Transverse colon (tissue), 4 donors: ENCODE data around the gene LAMP1. TPM values are rescaled to one million over a fixed set of nuclear protein-coding genes. Genes with fewer than 3 reads are reported as not detected.
"Not testable (repeated sequence)": the region's sequence is repeated elsewhere in the genome, so short reads cannot be mapped to it uniquely, and the experiment has no call there.

Experiments used
- DNase-seq: peaks from one replicate; pipeline ENCODE4 v3.0.0-alpha.2; 2019
- H3K27ac ChIP-seq, 4 donors: fragments of 200-600 bp; sonication (generic); 2 replicates each; pipeline ENCODE4 v1.5.1; 2016 to 2018; ENCODE audit warnings: inconsistent platforms in 4 of 4
- H3K27me3 ChIP-seq: fragments of 200-600 bp; sonication (generic); 2 replicates; pipeline ENCODE4 v1.5.1; 2017; ENCODE audit warnings: inconsistent platforms
- H3K36me3 ChIP-seq, 4 donors: fragments of 200-600 bp; sonication (generic); 2 replicates each; pipeline ENCODE4 v1.5.1; 2017 to 2019; ENCODE audit warnings: inconsistent platforms in 4 of 4
- H3K4me1 ChIP-seq, 4 donors: fragments of 200-600 bp; sonication (generic); 2 replicates each; pipeline ENCODE4 v1.5.1; 2017 to 2020; ENCODE audit warnings: inconsistent platforms in 4 of 4
- H3K4me3 ChIP-seq, 4 donors: fragments of 200-600 bp; sonication (generic); 1 replicate in 1 of 4; 2 replicates in 3 of 4; pipeline versions ENCODE4 v1.5.1 to v1.6.1; 2017 to 2019; ENCODE audit warnings: inconsistent platforms in 4 of 4
- H3K9me3 ChIP-seq, 2 donors: fragments of 200-600 bp; sonication (generic); 2 replicates each; pipeline ENCODE4 v1.5.1; 2017 to 2019; ENCODE audit warnings: inconsistent platforms in 2 of 2
- CTCF ChIP-seq, 5 experiments: fragments of 200-600 bp in 3 of 5; fragments of 450-650 bp in 2 of 5; sonication (generic) in 3 of 5; IDR thresholded peaks; 1 replicate in 2 of 5; 2 replicates in 3 of 5; pipeline ENCODE4 v1.5.1; 2016 to 2017; ENCODE audit warnings: antibody characterized with exemption in 5 of 5, inconsistent platforms in 3 of 5, mild to moderate bottlenecking in 2 of 5, moderate library complexity in 1 of 5
- EP300 ChIP-seq: sonication (generic); formaldehyde crosslinking; IDR thresholded peaks from one replicate; pipeline ENCODE4 v1.6.1; 2017; ENCODE audit warnings: antibody characterized with exemption, low read depth
- POLR2A ChIP-seq: fragments of 450-650 bp; IDR thresholded peaks from one replicate; pipeline ENCODE4 v1.6.1; 2016; ENCODE audit warnings: antibody characterized with exemption, mild to moderate bottlenecking, moderate library complexity
- POLR2AphosphoS5 ChIP-seq, 3 donors: sonication (generic); formaldehyde crosslinking; IDR thresholded peaks; one replicate each; pipeline ENCODE4 v1.6.1; 2016; ENCODE audit warnings: antibody characterized with exemption in 3 of 3
- WGBS, 2 donors: methylation state at CpG; one replicate each; pipeline ENCODE4 v1.1.5; 2018; ENCODE audit warnings: low coverage in 1 of 2; 5-methylcytosine and 5-hydroxymethylcytosine counted together
- in situ Hi-C, 4 donors: fragments of 200-750 bp; cut with MboI; loops; one replicate each; pipeline versions ENCODE4 v1.15.0 to v1.15.1; 2017; ENCODE audit warnings: low sequenced_read_pairs in 3 of 4, low pct_ligation_motif_present in 1 of 4, low pct_unique_long_range_greater_than_20kb in 1 of 4
- intact Hi-C: fragments of 100-400 bp; cut with DNase I; formaldehyde crosslinking; loops from one replicate; pipeline ENCODE4 v1.15.1; 2023; ENCODE audit warnings: low total_unique reads
- total RNA-seq, 4 donors: library from RNA; depleted of rRNA; stranded (reverse); fragments of >200 nt; gene quantifications; one replicate each; pipeline ENCODE4 v1.1.0, GENCODE V29; 2016

Gene LAMP1
- total RNA-seq, 4 donors from 2014 or later = 69.5 to 149 (median 103) TPM

DNA sequence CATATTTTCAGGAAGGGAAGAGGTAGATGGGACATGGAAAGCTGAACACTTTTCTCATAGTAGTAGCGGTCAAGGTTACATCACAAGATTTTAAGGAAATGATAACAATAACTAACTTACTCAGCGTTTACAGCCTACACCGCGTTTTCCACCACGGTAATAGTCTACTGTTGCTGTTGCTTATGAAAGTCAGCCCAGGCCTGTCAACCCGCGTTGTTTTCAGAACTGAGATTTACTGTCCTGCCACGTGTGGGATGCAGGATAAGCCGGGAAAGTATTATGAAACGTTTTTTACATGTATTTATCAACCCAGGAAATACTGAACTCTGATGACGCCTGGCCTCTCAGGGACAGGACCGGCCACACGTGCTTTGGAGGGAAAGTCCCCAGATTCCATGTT lies 36.0 kb upstream of the LAMP1 start:
- in situ Hi-C loops = no loop called here
- 86 to 87% methylated on average over 7 to 13 of the region's 13 CpGs for WGBS, 2 donors
- H3K36me3 ChIP-seq = peaks cover 0 to 50% (median 24%) of the 10 kb centered on the region in 4 donors

DNA sequence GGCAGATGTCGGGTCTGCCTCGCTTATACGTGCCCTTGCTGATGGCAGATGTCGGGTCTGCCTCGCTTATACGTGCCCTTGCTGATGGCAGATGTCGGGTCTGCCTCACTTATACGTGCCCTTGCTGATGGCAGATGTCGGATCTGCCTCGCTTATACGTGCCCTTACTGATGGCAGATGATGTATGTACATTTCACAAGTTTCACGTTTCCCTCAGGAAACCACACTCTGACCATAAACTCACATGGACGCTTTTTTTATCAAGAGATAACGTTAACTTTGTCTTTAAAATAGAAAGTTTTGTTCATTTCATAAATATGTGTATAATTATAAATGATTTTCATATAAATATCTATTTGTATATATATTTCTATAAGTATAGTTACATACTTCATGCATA lies 34.0 kb upstream of the LAMP1 start:
- DNase-seq, in situ Hi-C loops, H3K27ac ChIP-seq, H3K9me3 ChIP-seq, intact Hi-C loops, H3K27me3 ChIP-seq, H3K4me1 ChIP-seq, H3K4me3 ChIP-seq: not testable (repeated sequence)
- peaks cover 0 to 37% (median 17%) of the 10 kb centered on the region in 4 donors for H3K36me3 ChIP-seq
- WGBS, 2 donors = 70 to 83% methylated on average over 12 to 14 of the region's 14 CpGs

More for the DNA sequence above, 36.0 kb upstream of the LAMP1 start:
- H3K27ac ChIP-seq = no peak overlapping the region
- no peaks in the 10 kb centered on the region for H3K27me3 ChIP-seq
- H3K4me1 ChIP-seq = no peaks in the 10 kb centered on the region
- intact Hi-C loops = no loop called here
- H3K4me3 ChIP-seq = no peak overlapping the region
- H3K9me3 ChIP-seq = no peaks in the 10 kb centered on the region
- no peak for DNase-seq
- TF ChIP-seq CTCF (IDR thresholded peaks at IDR 0.05) (no peak), EP300 (no peak), POLR2AphosphoS5 (IDR thresholded peaks at IDR 0.05) (no peak), POLR2A (no peak)

DNA sequence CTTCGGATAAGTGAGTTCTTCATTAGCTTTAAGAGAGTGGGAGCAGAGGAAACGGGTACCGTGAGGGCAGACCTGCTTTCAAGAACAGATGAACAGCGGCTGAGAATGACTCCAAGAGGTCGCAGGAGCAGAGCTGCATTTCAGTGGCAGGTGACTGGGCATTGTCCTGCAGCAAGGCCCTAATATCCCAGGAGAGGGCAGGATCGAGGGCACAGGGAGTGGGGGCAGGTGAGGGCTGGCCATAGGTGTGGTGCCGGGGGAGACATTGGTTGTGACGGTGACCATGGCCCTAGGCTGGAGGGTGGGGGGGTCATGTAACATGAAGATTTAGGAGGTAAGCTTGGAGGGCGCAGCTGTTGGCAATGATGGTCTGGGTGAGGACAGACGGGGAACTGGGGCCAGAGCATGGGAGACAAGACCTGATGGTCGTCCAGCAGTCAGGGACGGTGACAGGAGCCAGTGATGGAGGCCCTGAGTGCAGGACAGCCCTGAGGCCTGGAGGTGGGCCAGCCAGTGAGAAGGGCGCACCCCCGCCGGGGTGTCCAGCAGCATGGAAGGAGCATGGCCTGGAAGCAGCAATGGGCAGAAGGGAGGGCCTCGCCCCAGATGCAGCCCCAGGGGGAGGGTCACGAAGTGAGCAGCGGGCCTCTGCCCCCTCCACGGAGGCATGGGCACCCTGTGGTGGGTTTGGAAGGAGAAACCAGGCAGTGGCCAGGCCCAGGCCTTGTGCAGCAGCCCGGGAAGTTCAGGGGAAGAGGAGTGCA lies 29.2 kb upstream of the LAMP1 start:
- intact Hi-C loops = no loop called here
- no peak for DNase-seq
- Histone ChIP-seq H3K4me1 (no peaks in the 10 kb centered on the region), H3K36me3 (peaks cover 0 to 16% (median 1%) of the 10 kb centered on the region in 4 donors), H3K4me3 (no peak overlapping the region), H3K27ac (no peak overlapping the region), H3K27me3 (no peaks in the 10 kb centered on the region), H3K9me3 (no peaks in the 10 kb centered on the region)
- TF ChIP-seq EP300 (no peak), POLR2AphosphoS5 (IDR thresholded peaks at IDR 0.05) (no peak), POLR2A (no peak), CTCF (IDR thresholded peaks at IDR 0.05) (no peak)
- in situ Hi-C loops = no loop called here
- 87 to 100% methylated on average over 1 to 20 of the region's 20 CpGs for WGBS, 2 donors

DNA sequence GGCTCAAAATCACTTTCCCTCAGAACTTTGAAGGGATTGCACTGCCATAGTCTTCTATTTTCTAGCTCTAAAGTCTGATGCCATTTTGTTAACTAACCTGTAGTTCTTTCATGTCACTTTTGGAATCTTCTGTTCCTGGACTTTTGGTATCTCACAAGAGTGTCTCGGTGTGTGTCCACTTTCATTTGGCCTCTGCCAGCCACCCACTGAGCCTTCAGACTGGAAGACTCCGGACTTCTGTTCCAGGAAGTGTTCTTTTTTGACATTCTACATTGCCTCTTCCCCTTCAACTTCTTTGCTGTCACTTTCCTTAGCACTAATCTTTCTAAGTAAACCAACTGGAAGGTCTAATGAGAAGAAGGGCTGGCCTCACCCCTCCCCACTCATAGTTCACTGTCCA lies 25.0 kb upstream of the LAMP1 start:
- TF ChIP-seq CTCF (IDR thresholded peaks at IDR 0.05) = no peak
- TF ChIP-seq POLR2A = no peak
- TF ChIP-seq POLR2AphosphoS5 (IDR thresholded peaks at IDR 0.05) = no peak
- TF ChIP-seq EP300 = no peak
- Histone ChIP-seq H3K9me3 (no peaks in the 10 kb centered on the region), H3K4me3 (no peak overlapping the region), H3K36me3 (no peaks in the 10 kb centered on the region), H3K4me1 (peaks cover 0 to 4% (median 0%) of the 10 kb centered on the region in 4 donors), H3K27me3 (no peaks in the 10 kb centered on the region), H3K27ac (no peak overlapping the region)
- 88 to 100% methylated on average over 1 to 2 of the region's 2 CpGs for WGBS, 2 donors
- in situ Hi-C loops (loop anchor here in 1 of 4 donors (10.0 kb wide), 1 partner anchor 123 kb away; no protein-coding TSS in a partner anchor), intact Hi-C loops (no loop called here)
- DNase-seq = no peak
